WTC11 (cell line): ENCODE data around the gene BEND6. TPM values are rescaled to one million over a fixed set of nuclear protein-coding genes. Genes with fewer than 3 reads are reported as not detected.

Experiments
- ATAC-seq: fragments of 200-7000 bp; cut with Tn5 transposase; 2 replicates; pipeline ENCODE4 v1.10.0; 2021; ENCODE audit warnings: mild to moderate bottlenecking, moderate library complexity
- CTCF ChIA-PET: fragments of 300-600 bp; sonication (Branson Sonifier 250); formaldehyde crosslinking; loops from one replicate; lab custom pipeline; 2021; ENCODE audit warnings: antibody characterized with exemption; lab: Charles Lee
- POLR2A ChIA-PET: fragments of 350-600 bp; sonication (Branson Sonifier 250); formaldehyde crosslinking; loops from one replicate; lab custom pipeline; 2021; ENCODE audit warnings: antibody characterized with exemption; lab: Charles Lee
- DNase-seq: peaks from one replicate; pipeline ENCODE4 v3.0.0; 2021; ENCODE audit warnings: low spot score
- H3K27ac Mint-ChIP-seq: 2 replicates; pipeline ENCODE4 v1.8.0; 2021; ENCODE audit warnings: mixed read lengths
- H3K27me3 Mint-ChIP-seq: 2 replicates; pipeline ENCODE4 v1.8.0; 2021; ENCODE audit warnings: low read depth, mild to moderate bottlenecking, moderate library complexity, mixed read lengths
- H3K36me3 Mint-ChIP-seq: 2 replicates; pipeline ENCODE4 v1.8.0; 2021; ENCODE audit warnings: mixed read lengths
- H3K4me1 Mint-ChIP-seq: 2 replicates; pipeline ENCODE4 v1.8.0; 2022; ENCODE audit warnings: mixed read lengths
- H3K4me3 Mint-ChIP-seq: 2 replicates; pipeline ENCODE4 v1.8.0; 2021; ENCODE audit warnings: mild to moderate bottlenecking, moderate library complexity, mixed read lengths
- H3K9me3 Mint-ChIP-seq: 2 replicates; pipeline ENCODE4 v1.8.0; 2021; ENCODE audit warnings: mixed read lengths
- CTCF ChIP-seq: fragments of 200-600 bp; IDR thresholded peaks from 2 replicates; pipeline ENCODE4 v1.8.0; 2022; ENCODE audit warnings: antibody characterized with exemption
- E2F5 ChIP-seq: sonication (generic); formaldehyde crosslinking; IDR thresholded peaks from 2 replicates; pipeline ENCODE4 v1.8.1; 2022; ENCODE audit warnings: mild to moderate bottlenecking, moderate library complexity, missing genetic modification reagents
- ETV6 ChIP-seq: sonication (generic); formaldehyde crosslinking; IDR thresholded peaks from 2 replicates; pipeline ENCODE4 v1.8.1; 2022; ENCODE audit warnings: mild to moderate bottlenecking, missing genetic modification reagents
- FOXJ3 ChIP-seq: sonication (generic); formaldehyde crosslinking; IDR thresholded peaks from 2 replicates; pipeline ENCODE4 v1.9.0; 2021; ENCODE audit warnings: missing genetic modification reagents, mild to moderate bottlenecking, borderline replicate concordance
- FOXP1 ChIP-seq: sonication (generic); formaldehyde crosslinking; IDR thresholded peaks from 2 replicates; pipeline ENCODE4 v1.8.0; 2022; ENCODE audit warnings: missing genetic modification reagents, mild to moderate bottlenecking, moderate library complexity, borderline replicate concordance
- KAT7 ChIP-seq: sonication (generic); formaldehyde crosslinking; IDR thresholded peaks from 2 replicates; pipeline ENCODE4 v1.8.1; 2023; ENCODE audit warnings: missing genetic modification reagents, mild to moderate bottlenecking, borderline replicate concordance
- MXD4 ChIP-seq: fragments of 250-450 bp; sonication (Bioruptor Pico); IDR thresholded peaks from 2 replicates; pipeline ENCODE4 v1.8.0; 2021; ENCODE audit warnings: mild to moderate bottlenecking, moderate library complexity, borderline replicate concordance
- MYBL2 ChIP-seq: sonication (generic); formaldehyde crosslinking; IDR thresholded peaks from 2 replicates; pipeline ENCODE4 v1.8.1; 2023; ENCODE audit warnings: mild to moderate bottlenecking, moderate library complexity, missing genetic modification reagents
- NFATC4 ChIP-seq: fragments of 250-450 bp; sonication (Bioruptor Pico); IDR thresholded peaks from 2 replicates; pipeline ENCODE4 v1.9.0; 2021; ENCODE audit warnings: mild to moderate bottlenecking
- NFYB ChIP-seq: sonication (generic); formaldehyde crosslinking; conservative IDR thresholded peaks from 2 replicates; pipeline ENCODE4 v1.8.0; 2022; ENCODE audit warnings: low read depth, missing genetic modification reagents
- TP53 ChIP-seq: sonication (generic); formaldehyde crosslinking; IDR thresholded peaks from 2 replicates; pipeline ENCODE4 v1.8.1; 2023; ENCODE audit warnings: mild to moderate bottlenecking, missing genetic modification reagents
- ZBTB21 ChIP-seq: sonication (generic); formaldehyde crosslinking; IDR thresholded peaks from 2 replicates; pipeline ENCODE4 v1.8.1; 2023; ENCODE audit warnings: mild to moderate bottlenecking, missing genetic modification reagents, borderline replicate concordance
- ZNF219 ChIP-seq: sonication (generic); formaldehyde crosslinking; IDR thresholded peaks from 2 replicates; pipeline ENCODE4 v1.8.0; 2023; ENCODE audit warnings: missing genetic modification reagents, mild to moderate bottlenecking, borderline replicate concordance
- ZNF416 ChIP-seq: fragments of 250-450 bp; sonication (Bioruptor Pico); IDR thresholded peaks from 2 replicates; pipeline ENCODE4 v1.9.0; 2021; ENCODE audit warnings: mild to moderate bottlenecking, inconsistent platforms
- ZNF423 ChIP-seq: fragments of 250-450 bp; sonication (Bioruptor Pico); IDR thresholded peaks from 2 replicates; pipeline ENCODE4 v2.1.2; 2022; ENCODE audit warnings: mild to moderate bottlenecking, moderate library complexity
- total RNA-seq: library from RNA; stranded (reverse); gene quantifications from 3 replicates; pipeline ENCODE4 v1.2.3, GENCODE V29; 2021
- TF ChIP-seq, protein P1 (sequence below): sonication (generic); formaldehyde crosslinking; IDR thresholded peaks from 2 replicates; pipeline ENCODE4 v1.8.1; 2022; ENCODE audit warnings: mild to moderate bottlenecking, missing genetic modification reagents, moderate library complexity, borderline replicate concordance
- TF ChIP-seq, protein P2 (sequence below): sonication (generic); formaldehyde crosslinking; IDR thresholded peaks from 2 replicates; pipeline ENCODE4 v1.8.0; 2023; ENCODE audit warnings: missing genetic modification reagents, mild to moderate bottlenecking, borderline replicate concordance
- TF ChIP-seq, protein P3 (sequence below): fragments of 250-450 bp; sonication (Bioruptor Pico); IDR thresholded peaks from 2 replicates; pipeline ENCODE4 v1.9.0; 2021; ENCODE audit warnings: mild to moderate bottlenecking

BEND6 gene
- total RNA-seq, 1 experiment from 2014 or later: 1.5 TPM

GRCh38 chr6:56949925-56950495 lies 4.9 kb upstream of the BEND6 start:
- ATAC-seq: no peak
- no peaks in the 10 kb centered on the region for H3K9me3 Mint-ChIP-seq
- peaks cover 10% of the 10 kb centered on the region for H3K4me1 Mint-ChIP-seq

DNA sequence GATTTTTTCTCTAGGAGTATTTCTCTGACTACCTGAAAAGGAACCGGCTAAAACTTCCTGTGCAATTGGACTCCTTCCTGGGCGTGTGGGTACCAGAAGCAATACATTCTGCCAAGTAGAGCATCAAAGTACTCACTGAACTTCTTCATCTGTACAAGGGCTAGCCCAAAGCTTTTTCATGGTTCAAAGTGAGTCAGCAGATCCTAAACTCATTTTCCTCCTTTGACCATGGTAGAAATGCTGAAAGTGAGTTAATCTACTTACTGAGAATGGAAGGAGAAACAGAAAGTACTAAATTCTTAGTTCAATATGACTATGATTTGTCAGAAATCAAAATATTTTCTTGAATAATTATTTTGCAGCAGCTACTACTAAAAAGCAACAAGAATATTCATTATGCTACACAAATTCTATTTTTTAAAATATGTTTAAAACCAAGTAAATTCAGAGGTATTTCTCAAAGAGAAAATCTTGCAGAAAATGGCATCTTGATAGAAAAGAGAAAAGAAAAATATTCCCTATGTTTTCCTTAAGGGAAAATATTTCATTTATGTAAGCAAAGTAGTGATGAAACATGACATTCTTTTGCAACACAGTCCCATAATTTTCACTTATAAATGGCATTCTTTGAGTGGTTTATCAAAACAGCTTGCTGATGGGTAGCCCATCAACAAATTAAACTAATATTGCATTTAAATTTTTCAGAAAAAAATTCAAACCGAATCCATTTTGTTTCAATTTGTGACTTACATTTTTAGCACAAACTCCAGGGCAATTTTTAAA lies 3.7 kb upstream of the BEND6 start:
- Mint-ChIP-seq H3K27ac (no peak overlapping the region), H3K27me3 (peaks cover 24% of the 10 kb centered on the region), H3K9me3 (no peaks in the 10 kb centered on the region), H3K4me1 (peaks cover 14% of the 10 kb centered on the region), H3K4me3 (no peak overlapping the region), H3K36me3 (peaks cover 5% of the 10 kb centered on the region)
- no peak for ATAC-seq
- ChIA-PET POLR2A (no interaction called here), CTCF (interaction anchor here (0.9 to 1.6 kb wide), 2 partner anchors 47 to 48 kb away, joined by 3 to 4 read pairs; no protein-coding TSS in a partner anchor)
- no peak for DNase-seq
- TF ChIP-seq TP53 (CRISPR knock-in tag) (no peak), ETV6 (CRISPR knock-in tag) (no peak), NFATC4 (CRISPR knock-in tag) (no peak), ZNF423 (CRISPR knock-in tag) (no peak), KAT7 (no peak)
- TF ChIP-seq, protein P1, sequence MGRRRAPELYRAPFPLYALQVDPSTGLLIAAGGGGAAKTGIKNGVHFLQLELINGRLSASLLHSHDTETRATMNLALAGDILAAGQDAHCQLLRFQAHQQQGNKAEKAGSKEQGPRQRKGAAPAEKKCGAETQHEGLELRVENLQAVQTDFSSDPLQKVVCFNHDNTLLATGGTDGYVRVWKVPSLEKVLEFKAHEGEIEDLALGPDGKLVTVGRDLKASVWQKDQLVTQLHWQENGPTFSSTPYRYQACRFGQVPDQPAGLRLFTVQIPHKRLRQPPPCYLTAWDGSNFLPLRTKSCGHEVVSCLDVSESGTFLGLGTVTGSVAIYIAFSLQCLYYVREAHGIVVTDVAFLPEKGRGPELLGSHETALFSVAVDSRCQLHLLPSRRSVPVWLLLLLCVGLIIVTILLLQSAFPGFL: no peak
- TF ChIP-seq, protein P2, sequence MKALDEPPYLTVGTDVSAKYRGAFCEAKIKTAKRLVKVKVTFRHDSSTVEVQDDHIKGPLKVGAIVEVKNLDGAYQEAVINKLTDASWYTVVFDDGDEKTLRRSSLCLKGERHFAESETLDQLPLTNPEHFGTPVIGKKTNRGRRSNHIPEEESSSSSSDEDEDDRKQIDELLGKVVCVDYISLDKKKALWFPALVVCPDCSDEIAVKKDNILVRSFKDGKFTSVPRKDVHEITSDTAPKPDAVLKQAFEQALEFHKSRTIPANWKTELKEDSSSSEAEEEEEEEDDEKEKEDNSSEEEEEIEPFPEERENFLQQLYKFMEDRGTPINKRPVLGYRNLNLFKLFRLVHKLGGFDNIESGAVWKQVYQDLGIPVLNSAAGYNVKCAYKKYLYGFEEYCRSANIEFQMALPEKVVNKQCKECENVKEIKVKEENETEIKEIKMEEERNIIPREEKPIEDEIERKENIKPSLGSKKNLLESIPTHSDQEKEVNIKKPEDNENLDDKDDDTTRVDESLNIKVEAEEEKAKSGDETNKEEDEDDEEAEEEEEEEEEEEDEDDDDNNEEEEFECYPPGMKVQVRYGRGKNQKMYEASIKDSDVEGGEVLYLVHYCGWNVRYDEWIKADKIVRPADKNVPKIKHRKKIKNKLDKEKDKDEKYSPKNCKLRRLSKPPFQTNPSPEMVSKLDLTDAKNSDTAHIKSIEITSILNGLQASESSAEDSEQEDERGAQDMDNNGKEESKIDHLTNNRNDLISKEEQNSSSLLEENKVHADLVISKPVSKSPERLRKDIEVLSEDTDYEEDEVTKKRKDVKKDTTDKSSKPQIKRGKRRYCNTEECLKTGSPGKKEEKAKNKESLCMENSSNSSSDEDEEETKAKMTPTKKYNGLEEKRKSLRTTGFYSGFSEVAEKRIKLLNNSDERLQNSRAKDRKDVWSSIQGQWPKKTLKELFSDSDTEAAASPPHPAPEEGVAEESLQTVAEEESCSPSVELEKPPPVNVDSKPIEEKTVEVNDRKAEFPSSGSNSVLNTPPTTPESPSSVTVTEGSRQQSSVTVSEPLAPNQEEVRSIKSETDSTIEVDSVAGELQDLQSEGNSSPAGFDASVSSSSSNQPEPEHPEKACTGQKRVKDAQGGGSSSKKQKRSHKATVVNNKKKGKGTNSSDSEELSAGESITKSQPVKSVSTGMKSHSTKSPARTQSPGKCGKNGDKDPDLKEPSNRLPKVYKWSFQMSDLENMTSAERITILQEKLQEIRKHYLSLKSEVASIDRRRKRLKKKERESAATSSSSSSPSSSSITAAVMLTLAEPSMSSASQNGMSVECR (CRISPR knock-in tag): no peak

More at GRCh38 chr6:56949925-56950495, 4.9 kb upstream of the BEND6 start:
- POLR2A ChIA-PET: no interaction called here
- Mint-ChIP-seq H3K27ac (no peak overlapping the region), H3K36me3 (peaks cover 5% of the 10 kb centered on the region), H3K27me3 (peaks cover 19% of the 10 kb centered on the region), H3K4me3 (no peak overlapping the region)
- no peak for DNase-seq
- TF ChIP-seq ZNF219 (CRISPR knock-in tag): no peak
- no peak for TF ChIP-seq ZBTB21
- TF ChIP-seq MYBL2 (CRISPR knock-in tag): no peak
- TF ChIP-seq ZNF416 (CRISPR knock-in tag): no peak
- TF ChIP-seq MXD4: no peak
- no peak for TF ChIP-seq NFYB (CRISPR knock-in tag)
- TF ChIP-seq ZNF423 (CRISPR knock-in tag): no peak
- TF ChIP-seq E2F5 (CRISPR knock-in tag): no peak
- TF ChIP-seq, protein P3, sequence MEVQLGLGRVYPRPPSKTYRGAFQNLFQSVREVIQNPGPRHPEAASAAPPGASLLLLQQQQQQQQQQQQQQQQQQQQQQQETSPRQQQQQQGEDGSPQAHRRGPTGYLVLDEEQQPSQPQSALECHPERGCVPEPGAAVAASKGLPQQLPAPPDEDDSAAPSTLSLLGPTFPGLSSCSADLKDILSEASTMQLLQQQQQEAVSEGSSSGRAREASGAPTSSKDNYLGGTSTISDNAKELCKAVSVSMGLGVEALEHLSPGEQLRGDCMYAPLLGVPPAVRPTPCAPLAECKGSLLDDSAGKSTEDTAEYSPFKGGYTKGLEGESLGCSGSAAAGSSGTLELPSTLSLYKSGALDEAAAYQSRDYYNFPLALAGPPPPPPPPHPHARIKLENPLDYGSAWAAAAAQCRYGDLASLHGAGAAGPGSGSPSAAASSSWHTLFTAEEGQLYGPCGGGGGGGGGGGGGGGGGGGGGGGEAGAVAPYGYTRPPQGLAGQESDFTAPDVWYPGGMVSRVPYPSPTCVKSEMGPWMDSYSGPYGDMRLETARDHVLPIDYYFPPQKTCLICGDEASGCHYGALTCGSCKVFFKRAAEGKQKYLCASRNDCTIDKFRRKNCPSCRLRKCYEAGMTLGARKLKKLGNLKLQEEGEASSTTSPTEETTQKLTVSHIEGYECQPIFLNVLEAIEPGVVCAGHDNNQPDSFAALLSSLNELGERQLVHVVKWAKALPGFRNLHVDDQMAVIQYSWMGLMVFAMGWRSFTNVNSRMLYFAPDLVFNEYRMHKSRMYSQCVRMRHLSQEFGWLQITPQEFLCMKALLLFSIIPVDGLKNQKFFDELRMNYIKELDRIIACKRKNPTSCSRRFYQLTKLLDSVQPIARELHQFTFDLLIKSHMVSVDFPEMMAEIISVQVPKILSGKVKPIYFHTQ (CRISPR knock-in tag): no peak
- no peak for TF ChIP-seq FOXP1
- TF ChIP-seq, protein P1: no peak
- no peak for TF ChIP-seq FOXJ3 (CRISPR knock-in tag)
- no peak for TF ChIP-seq CTCF
- CTCF ChIA-PET: interaction anchor here (0.9 kb wide), 1 partner anchor 45 kb away, joined by 3 read pairs; no protein-coding TSS in a partner anchor
